HFF-Myc (cell line): ENCODE results near the gene SLC25A10.

Experiments used
- DNase-seq: peaks from one replicate; pipeline ENCODE4 v3.0.0-alpha.2; 2011; ENCODE audit warnings: low read depth; ENCODE audit errors: extremely low read depth
- H3K4me3 ChIP-seq: replicated peaks from 2 replicates; pipeline ENCODE4 v1.5.1; 2011; ENCODE audit warnings: low read depth, mild to moderate bottlenecking, control low read depth, low read length
- CTCF ChIP-seq: IDR thresholded peaks from 2 replicates; pipeline ENCODE4 v1.5.1; 2012; ENCODE audit warnings: mild to moderate bottlenecking, low read depth, low read length, control low read depth; ENCODE audit errors: missing control alignments

The SLC25A10 gene

GRCh38 chr17:81715872-81716673 is 4.0 kb downstream of the SLC25A10 start:
- H3K4me3 ChIP-seq: no peak overlapping the region
- TF ChIP-seq CTCF: no peak

GRCh38 chr17:81716674-81716996 is 4.6 kb downstream of the SLC25A10 start:
- DNase-seq: no peak
- no peak for TF ChIP-seq CTCF
- H3K4me3 ChIP-seq: no peak overlapping the region

More at GRCh38 chr17:81715872-81716673, 4.0 kb downstream of the SLC25A10 start:
- DNase-seq: no peak

- no peak for TF ChIP-seq CTCF
- no peak for DNase-seq
- H3K4me3 ChIP-seq: no peak overlapping the region
These were observed 5.1 kb downstream of the SLC25A10 start for GRCh38 chr17:81717049-81717765.

- no peak for TF ChIP-seq CTCF
- H3K4me3 ChIP-seq: no peak overlapping the region
- DNase-seq: no peak
These were observed 5.6 kb downstream of the SLC25A10 start for GRCh38 chr17:81717766-81718089.

GRCh38 chr17:81719410-81720266 is 7.6 kb downstream of the SLC25A10 start:
- DNase-seq: no peak
- TF ChIP-seq CTCF: no peak

GRCh38 chr17:81720267-81721071 is 8.4 kb downstream of the SLC25A10 start:
- no peak overlapping the region for H3K4me3 ChIP-seq
- TF ChIP-seq CTCF: no peak
- DNase-seq: no peak

More at GRCh38 chr17:81719410-81720266, 7.6 kb downstream of the SLC25A10 start:
- no peak overlapping the region for H3K4me3 ChIP-seq
